Liver (tissue), 9 donors: ENCODE data around the gene CBX6. TPM values are rescaled to one million over a fixed set of nuclear protein-coding genes. Genes with fewer than 3 reads are reported as not detected.

Experiments
- DNase-seq: peaks from one replicate; pipeline ENCODE4 v3.0.0-alpha.2; 2017; ENCODE audit warnings: low spot score
- H3K27ac ChIP-seq, 2 donors: one replicate each; pipeline ENCODE4 v1.7.0; 2013; ENCODE audit warnings: inconsistent platforms in 2 of 2, low read length in 2 of 2, control low read depth in 1 of 2, low read depth in 1 of 2, mild to moderate bottlenecking in 1 of 2
- H3K27me3 ChIP-seq, 4 donors: one replicate each; pipeline versions ENCODE4 v1.6.1 to v1.7.0; 2013; ENCODE audit warnings: low read length in 3 of 4, inconsistent platforms in 1 of 4, mild to moderate bottlenecking in 1 of 4, moderate library complexity in 1 of 4; ENCODE audit not compliant: control insufficient read depth in 4 of 4, insufficient read depth in 4 of 4
- H3K36me3 ChIP-seq, 4 donors: one replicate each; pipeline versions ENCODE4 v1.6.1 to v1.7.0; 2013; ENCODE audit warnings: low read length in 3 of 4, mild to moderate bottlenecking in 3 of 4, low read depth in 1 of 4, moderate library complexity in 1 of 4; ENCODE audit not compliant: control insufficient read depth in 4 of 4, insufficient read depth in 3 of 4
- H3K4me1 ChIP-seq, 4 donors: one replicate each; pipeline versions ENCODE4 v1.6.1 to v1.7.0; 2013; ENCODE audit warnings: low read length in 3 of 4, mild to moderate bottlenecking in 3 of 4, moderate library complexity in 1 of 4; ENCODE audit not compliant: control insufficient read depth in 4 of 4, insufficient read depth in 4 of 4
- H3K4me3 ChIP-seq, 3 donors: one replicate each; pipeline versions ENCODE4 v1.6.1 to v1.7.0; 2013; ENCODE audit warnings: low read length in 3 of 3, control low read depth in 1 of 3, low read depth in 1 of 3, mild to moderate bottlenecking in 1 of 3
- H3K9ac ChIP-seq, 2 donors: one replicate each; pipeline ENCODE4 v1.7.0; 2013; ENCODE audit warnings: low read length in 2 of 2, mild to moderate bottlenecking in 2 of 2, moderate library complexity in 2 of 2, control low read depth in 1 of 2, low read depth in 1 of 2
- H3K9me3 ChIP-seq, 4 donors: one replicate each; pipeline versions ENCODE4 v1.6.1 to v1.7.0; 2013; ENCODE audit warnings: low read length in 3 of 4; ENCODE audit not compliant: control insufficient read depth in 4 of 4
- EGR1 ChIP-seq, 2 donors: IDR thresholded peaks; 2 replicates each; pipeline ENCODE4 v1.6.1; 2016 to 2018; ENCODE audit warnings: antibody characterized with exemption in 2 of 2, low read depth in 2 of 2
- FOXA1 ChIP-seq: IDR thresholded peaks from 2 replicates; pipeline ENCODE4 v1.6.1; 2016; ENCODE audit warnings: antibody characterized with exemption
- FOXA2 ChIP-seq: IDR thresholded peaks from 2 replicates; pipeline ENCODE4 v1.6.1; 2016; ENCODE audit warnings: antibody characterized with exemption
- GABPA ChIP-seq, 2 donors: IDR thresholded peaks in 1 of 2; conservative IDR thresholded peaks in 1 of 2; 2 replicates each; pipeline ENCODE4 v1.6.1; 2016; ENCODE audit warnings: antibody characterized with exemption in 2 of 2, mild to moderate bottlenecking in 1 of 2, moderate library complexity in 1 of 2
- HNF4A ChIP-seq, 2 donors: conservative IDR thresholded peaks; 2 replicates each; pipeline ENCODE4 v1.6.1; 2016; ENCODE audit warnings: antibody characterized with exemption in 2 of 2, mild to moderate bottlenecking in 2 of 2
- HNF4G ChIP-seq: IDR thresholded peaks from 2 replicates; pipeline ENCODE4 v1.6.1; 2016; ENCODE audit warnings: antibody characterized with exemption
- JUND ChIP-seq, 2 donors: IDR thresholded peaks; 2 replicates each; pipeline ENCODE4 v1.6.1; 2016; ENCODE audit warnings: antibody characterized with exemption in 2 of 2
- NR2F2 ChIP-seq: IDR thresholded peaks from 2 replicates; pipeline ENCODE4 v1.6.1; 2016; ENCODE audit warnings: antibody characterized with exemption
- RXRA ChIP-seq, 2 donors: IDR thresholded peaks; 2 replicates each; pipeline ENCODE4 v1.6.1; 2017 to 2018; ENCODE audit warnings: antibody characterized with exemption in 2 of 2, mild to moderate bottlenecking in 1 of 2
- SP1 ChIP-seq: IDR thresholded peaks from 2 replicates; pipeline ENCODE4 v1.6.1; 2018; ENCODE audit warnings: antibody characterized with exemption, mild to moderate bottlenecking
- TAF1 ChIP-seq: conservative IDR thresholded peaks from 2 replicates; pipeline ENCODE4 v1.6.1; 2016; ENCODE audit warnings: antibody characterized with exemption, mild to moderate bottlenecking
- YY1 ChIP-seq: IDR thresholded peaks from 2 replicates; pipeline ENCODE4 v1.6.1; 2016; ENCODE audit warnings: antibody characterized with exemption, mild to moderate bottlenecking
- WGBS: extraction: QIAGEN DNeasy Blood & Tissue Kit; methylation state at CpG from one replicate; pipeline ENCODE4 v1.1.7; 2013; 5-methylcytosine and 5-hydroxymethylcytosine counted together
- polyA plus RNA-seq, 2 donors: library from polyadenylated mRNA; stranded (reverse) in 1 of 2; unstranded in 1 of 2; fragments of 200-250 nt in 1 of 2; fragments of >200 nt in 1 of 2; fragmentation: Nextera tagmentation in 1 of 2; extraction: Ambion mirVana in 1 of 2; gene quantifications; one replicate each; pipeline versions ENCODE4 v1.2.1 to v1.2.3, GENCODE V29; 2013 to 2015
- total RNA-seq, 2 donors: library from RNA; depleted of rRNA; stranded (reverse); fragments of >200 nt; gene quantifications; one replicate each; pipeline ENCODE4 v1.2.3, GENCODE V29; 2014
- TF ChIP-seq, protein P1 (sequence below): fragments of 150-350 bp; IDR thresholded peaks from 2 replicates; pipeline ENCODE4 v1.5.1; 2017; ENCODE audit warnings: improper control_type of control experiment, low read depth, low read length; ENCODE audit not compliant: missing input control
- TF ChIP-seq, protein P2 (sequence below): IDR thresholded peaks from 2 replicates; pipeline ENCODE4 v1.6.1; 2016; ENCODE audit warnings: antibody characterized with exemption
- TF ChIP-seq, protein P3 (sequence below): IDR thresholded peaks from 2 replicates; pipeline ENCODE4 v1.6.1; 2016; ENCODE audit warnings: antibody characterized with exemption, mild to moderate bottlenecking
- TF ChIP-seq, protein P4 (sequence below): IDR thresholded peaks from 2 replicates; pipeline ENCODE4 v1.6.1; 2016; ENCODE audit warnings: antibody characterized with exemption
- donor health status: healthy.
- donor health status: healthy.
- donor health status: healthy.
- donor health status: healthy.
- donor health status: healthy.

The CBX6 gene
- total and polyA plus RNA-seq, 4 donors = 7.3 to 11.0 (median 10.2) TPM

DNA sequence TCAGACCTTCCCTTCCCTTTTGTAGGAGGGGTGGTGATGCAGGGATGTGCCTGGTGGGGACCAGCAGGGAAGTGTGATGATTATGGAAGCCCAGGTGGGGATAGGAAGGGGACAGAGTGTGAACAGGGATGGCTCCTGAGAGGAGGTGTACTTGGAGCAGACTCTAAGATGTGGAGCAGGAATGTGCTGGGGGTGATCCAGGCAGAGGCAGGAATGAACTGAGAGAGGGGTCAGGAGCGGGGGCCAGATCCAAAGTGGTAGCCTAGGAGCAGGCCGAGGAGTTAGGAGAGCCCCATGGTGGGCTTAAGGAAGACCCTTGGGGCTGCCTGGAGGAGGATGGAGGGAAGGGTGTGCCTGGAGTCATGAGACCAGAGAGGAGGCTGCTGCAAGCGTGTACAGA lies 31.9 kb downstream of the CBX6 start:
- no peak overlapping the region for H3K9ac ChIP-seq
- 83% methylated on average over 3 of the region's 3 CpGs for WGBS
- peaks cover 0 to 8% (median 1%) of the 10 kb centered on the region in 4 donors for H3K27me3 ChIP-seq
- H3K27ac ChIP-seq = no peak overlapping the region
- no peaks in the 10 kb centered on the region for H3K36me3 ChIP-seq
- TF ChIP-seq FOXA1 (no peak), SP1 (no peak), TAF1 (no peak)
- no peaks in the 10 kb centered on the region for H3K9me3 ChIP-seq
- H3K4me1 ChIP-seq = peaks cover 0 to 12% (median 7%) of the 10 kb centered on the region in 4 donors
- no peak overlapping the region for H3K4me3 ChIP-seq
- no peak for DNase-seq

DNA sequence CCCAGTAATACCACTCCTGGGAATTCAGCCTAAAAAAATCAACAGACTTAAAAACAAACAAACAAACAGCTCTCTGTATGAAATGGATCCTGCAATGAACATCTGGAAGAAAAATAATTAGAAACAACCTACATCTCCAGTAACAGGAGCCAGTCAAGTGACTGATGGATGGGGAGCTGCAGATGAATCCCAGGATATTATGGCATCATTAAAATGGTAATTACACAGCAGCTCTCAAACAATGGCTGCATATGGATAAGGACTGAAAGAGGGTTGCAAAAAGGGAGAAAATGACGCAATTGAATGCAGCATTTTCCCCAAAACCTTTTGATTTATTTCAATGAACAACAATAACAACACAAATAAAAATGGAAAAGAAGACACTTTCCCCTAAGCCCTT lies 32.3 kb downstream of the CBX6 start:
- 80% methylated on average over 1 of the region's 1 CpG for WGBS
- H3K9ac ChIP-seq = no peak overlapping the region
- TF ChIP-seq HNF4A (conservative IDR thresholded peaks at IDR 0.05) (no peak), HNF4G (no peak), FOXA1 (no peak), NR2F2 (no peak)
- TF ChIP-seq, protein P1, sequence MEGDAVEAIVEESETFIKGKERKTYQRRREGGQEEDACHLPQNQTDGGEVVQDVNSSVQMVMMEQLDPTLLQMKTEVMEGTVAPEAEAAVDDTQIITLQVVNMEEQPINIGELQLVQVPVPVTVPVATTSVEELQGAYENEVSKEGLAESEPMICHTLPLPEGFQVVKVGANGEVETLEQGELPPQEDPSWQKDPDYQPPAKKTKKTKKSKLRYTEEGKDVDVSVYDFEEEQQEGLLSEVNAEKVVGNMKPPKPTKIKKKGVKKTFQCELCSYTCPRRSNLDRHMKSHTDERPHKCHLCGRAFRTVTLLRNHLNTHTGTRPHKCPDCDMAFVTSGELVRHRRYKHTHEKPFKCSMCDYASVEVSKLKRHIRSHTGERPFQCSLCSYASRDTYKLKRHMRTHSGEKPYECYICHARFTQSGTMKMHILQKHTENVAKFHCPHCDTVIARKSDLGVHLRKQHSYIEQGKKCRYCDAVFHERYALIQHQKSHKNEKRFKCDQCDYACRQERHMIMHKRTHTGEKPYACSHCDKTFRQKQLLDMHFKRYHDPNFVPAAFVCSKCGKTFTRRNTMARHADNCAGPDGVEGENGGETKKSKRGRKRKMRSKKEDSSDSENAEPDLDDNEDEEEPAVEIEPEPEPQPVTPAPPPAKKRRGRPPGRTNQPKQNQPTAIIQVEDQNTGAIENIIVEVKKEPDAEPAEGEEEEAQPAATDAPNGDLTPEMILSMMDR = no peak
- TF ChIP-seq, protein P2, sequence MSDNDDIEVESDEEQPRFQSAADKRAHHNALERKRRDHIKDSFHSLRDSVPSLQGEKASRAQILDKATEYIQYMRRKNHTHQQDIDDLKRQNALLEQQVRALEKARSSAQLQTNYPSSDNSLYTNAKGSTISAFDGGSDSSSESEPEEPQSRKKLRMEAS = no peak
- TF ChIP-seq, protein P3, sequence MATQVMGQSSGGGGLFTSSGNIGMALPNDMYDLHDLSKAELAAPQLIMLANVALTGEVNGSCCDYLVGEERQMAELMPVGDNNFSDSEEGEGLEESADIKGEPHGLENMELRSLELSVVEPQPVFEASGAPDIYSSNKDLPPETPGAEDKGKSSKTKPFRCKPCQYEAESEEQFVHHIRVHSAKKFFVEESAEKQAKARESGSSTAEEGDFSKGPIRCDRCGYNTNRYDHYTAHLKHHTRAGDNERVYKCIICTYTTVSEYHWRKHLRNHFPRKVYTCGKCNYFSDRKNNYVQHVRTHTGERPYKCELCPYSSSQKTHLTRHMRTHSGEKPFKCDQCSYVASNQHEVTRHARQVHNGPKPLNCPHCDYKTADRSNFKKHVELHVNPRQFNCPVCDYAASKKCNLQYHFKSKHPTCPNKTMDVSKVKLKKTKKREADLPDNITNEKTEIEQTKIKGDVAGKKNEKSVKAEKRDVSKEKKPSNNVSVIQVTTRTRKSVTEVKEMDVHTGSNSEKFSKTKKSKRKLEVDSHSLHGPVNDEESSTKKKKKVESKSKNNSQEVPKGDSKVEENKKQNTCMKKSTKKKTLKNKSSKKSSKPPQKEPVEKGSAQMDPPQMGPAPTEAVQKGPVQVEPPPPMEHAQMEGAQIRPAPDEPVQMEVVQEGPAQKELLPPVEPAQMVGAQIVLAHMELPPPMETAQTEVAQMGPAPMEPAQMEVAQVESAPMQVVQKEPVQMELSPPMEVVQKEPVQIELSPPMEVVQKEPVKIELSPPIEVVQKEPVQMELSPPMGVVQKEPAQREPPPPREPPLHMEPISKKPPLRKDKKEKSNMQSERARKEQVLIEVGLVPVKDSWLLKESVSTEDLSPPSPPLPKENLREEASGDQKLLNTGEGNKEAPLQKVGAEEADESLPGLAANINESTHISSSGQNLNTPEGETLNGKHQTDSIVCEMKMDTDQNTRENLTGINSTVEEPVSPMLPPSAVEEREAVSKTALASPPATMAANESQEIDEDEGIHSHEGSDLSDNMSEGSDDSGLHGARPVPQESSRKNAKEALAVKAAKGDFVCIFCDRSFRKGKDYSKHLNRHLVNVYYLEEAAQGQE = no peak

DNA sequence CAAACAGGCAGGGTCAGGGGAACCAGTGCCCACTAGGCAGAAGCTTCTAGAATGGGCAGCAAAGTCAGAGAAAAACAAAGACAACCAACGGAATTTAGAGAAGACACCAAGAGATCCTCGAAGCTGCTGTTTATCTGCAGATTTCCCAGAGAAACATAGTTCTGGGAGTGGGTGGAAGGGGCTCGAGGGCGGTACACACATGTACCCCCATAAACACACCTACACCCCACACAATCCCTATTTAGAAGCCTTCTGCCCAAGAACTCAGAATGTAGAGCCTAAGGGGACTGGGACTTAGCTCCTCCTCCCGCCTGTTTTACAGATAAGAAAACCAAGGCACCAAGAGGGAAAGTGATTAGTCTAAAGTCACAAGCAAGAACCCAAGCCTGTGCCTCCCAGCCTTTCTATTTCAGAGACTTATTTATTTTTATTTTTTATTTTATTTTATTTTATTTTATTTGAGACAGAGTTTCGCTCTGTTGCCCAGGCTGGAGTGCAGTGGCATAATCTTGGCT lies 34.5 kb downstream of the CBX6 start:
- H3K27ac ChIP-seq = no peak overlapping the region
- no peak overlapping the region for H3K4me3 ChIP-seq
- peaks cover 0 to 5% (median 1%) of the 10 kb centered on the region in 4 donors for H3K27me3 ChIP-seq
- H3K4me1 ChIP-seq = no peaks in the 10 kb centered on the region
- H3K9me3 ChIP-seq = no peaks in the 10 kb centered on the region
- H3K36me3 ChIP-seq = no peaks in the 10 kb centered on the region
- WGBS = 80% methylated on average over 6 of the region's 6 CpGs
- H3K9ac ChIP-seq = no peak overlapping the region
- no peak for DNase-seq
- TF ChIP-seq, protein P4, sequence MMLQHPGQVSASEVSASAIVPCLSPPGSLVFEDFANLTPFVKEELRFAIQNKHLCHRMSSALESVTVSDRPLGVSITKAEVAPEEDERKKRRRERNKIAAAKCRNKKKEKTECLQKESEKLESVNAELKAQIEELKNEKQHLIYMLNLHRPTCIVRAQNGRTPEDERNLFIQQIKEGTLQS = no peak
- TF ChIP-seq GABPA (IDR thresholded peaks at IDR 0.05 in 1 of 2, conservative IDR thresholded peaks at IDR 0.05 in 1 of 2) = no peak
- no peak for TF ChIP-seq RXRA (IDR thresholded peaks at IDR 0.05)
- no peak for TF ChIP-seq HNF4G
- TF ChIP-seq, protein P1 = no peak
- TF ChIP-seq EGR1 (IDR thresholded peaks at IDR 0.05; ENCODE audit: low read depth in 2 of 2) = no peak
- TF ChIP-seq YY1 = no peak
- no peak for TF ChIP-seq NR2F2
- no peak for TF ChIP-seq JUND (IDR thresholded peaks at IDR 0.05)
- no peak for TF ChIP-seq SP1
- no peak for TF ChIP-seq FOXA2
- TF ChIP-seq, protein P3 = no peak

More for the DNA sequence above, 32.3 kb downstream of the CBX6 start:
- Histone ChIP-seq H3K27me3 (peaks cover 0 to 8% (median 1%) of the 10 kb centered on the region in 4 donors), H3K9me3 (no peaks in the 10 kb centered on the region), H3K27ac (no peak overlapping the region), H3K4me3 (no peak overlapping the region), H3K4me1 (peaks cover 0 to 12% (median 7%) of the 10 kb centered on the region in 4 donors), H3K36me3 (no peaks in the 10 kb centered on the region)
- no peak for DNase-seq
